Tibial nerve (tissue), 4 donors: ENCODE results near the gene THY1. TPM values are rescaled to one million over a fixed set of nuclear protein-coding genes. Genes with fewer than 3 reads are reported as not detected.
A peak's percentile ranks its signal among the peaks of the same experiment; 100 is the strongest.

Experiments
- DNase-seq, 2 donors: peaks; one replicate each; pipeline ENCODE4 v3.0.0-alpha.2; 2019; ENCODE audit warnings: low spot score in 2 of 2
- H3K27ac ChIP-seq, 4 donors: fragments of 200-600 bp; sonication (generic) in 3 of 4; one replicate each; pipeline ENCODE4 v1.5.1; 2017 to 2019; ENCODE audit warnings: mild to moderate bottlenecking in 1 of 4
- H3K27me3 ChIP-seq, 2 donors: fragments of 200-600 bp; sonication (generic) in 1 of 2; one replicate each; pipeline versions ENCODE4 v1.5.1 to v1.6.0; 2017 to 2019
- H3K36me3 ChIP-seq, 3 donors: fragments of 200-600 bp; sonication (generic); one replicate each; pipeline ENCODE4 v1.5.1; 2018 to 2019
- H3K4me1 ChIP-seq, 4 donors: fragments of 200-600 bp; sonication (generic) in 3 of 4; one replicate each; pipeline ENCODE4 v1.5.1; 2017 to 2019
- H3K4me3 ChIP-seq, 4 donors: fragments of 200-600 bp; sonication (generic) in 3 of 4; one replicate each; pipeline ENCODE4 v1.5.1; 2017 to 2019; ENCODE audit warnings: mild to moderate bottlenecking in 1 of 4, moderate library complexity in 1 of 4
- H3K9me3 ChIP-seq, 4 donors: fragments of 200-600 bp; sonication (generic) in 3 of 4; one replicate each; pipeline ENCODE4 v1.5.1; 2017 to 2019
- CTCF ChIP-seq, 5 experiments: fragments of 200-600 bp in 3 of 5; fragments of 450-650 bp in 2 of 5; sonication (generic) in 3 of 5; IDR thresholded peaks; one replicate each; pipeline ENCODE4 v1.5.1; 2016 to 2019; ENCODE audit warnings: antibody characterized with exemption in 5 of 5, mild to moderate bottlenecking in 3 of 5, moderate library complexity in 2 of 5
- EP300 ChIP-seq, 2 donors: sonication (generic); formaldehyde crosslinking; IDR thresholded peaks; one replicate each; pipeline ENCODE4 v1.6.1; 2017; ENCODE audit warnings: antibody characterized with exemption in 2 of 2, mild to moderate bottlenecking in 1 of 2
- POLR2A ChIP-seq, 2 donors: fragments of 450-650 bp; IDR thresholded peaks; one replicate each; pipeline ENCODE4 v1.6.1; 2017; ENCODE audit warnings: antibody characterized with exemption in 2 of 2, mild to moderate bottlenecking in 2 of 2, moderate library complexity in 2 of 2
- WGBS, 2 donors: methylation state at CpG; one replicate each; pipeline ENCODE4 v1.1.5; 2018; 5-methylcytosine and 5-hydroxymethylcytosine counted together
- total RNA-seq, 4 donors: library from RNA; depleted of rRNA; stranded (reverse); fragments of >200 nt; gene quantifications; one replicate each; pipeline ENCODE4 v1.1.0, GENCODE V29; 2016

Gene THY1
- total RNA-seq, 4 donors from 2014 or later, result 0.63 to 12.9 (median 11.1) TPM; not detected in 1

DNA sequence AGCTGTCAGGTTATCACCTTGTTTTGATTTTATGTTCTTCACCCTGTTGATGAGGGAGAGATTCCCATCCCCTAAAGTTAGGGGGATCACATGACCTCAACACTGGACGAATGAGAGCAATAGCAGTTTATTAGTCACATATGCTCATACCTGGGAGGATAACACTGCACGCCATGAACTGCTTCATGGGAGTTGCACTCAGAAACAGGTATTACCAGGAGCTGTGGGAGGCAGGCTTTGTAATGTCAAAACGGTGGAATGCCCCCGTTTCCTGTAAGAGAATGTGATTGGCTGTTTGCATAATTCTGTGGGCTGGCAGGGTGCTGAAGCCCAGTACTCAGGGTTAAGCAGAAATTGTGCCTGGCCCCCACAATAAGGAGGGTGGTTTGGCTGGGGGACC is 3.2 kb upstream of the THY1 start:
- peaks cover 0 to 2% (median 0%) of the 10 kb centered on the region in 4 donors for H3K9me3 ChIP-seq

GRCh38 chr11:119424775-119425174 is 1.8 kb upstream of the THY1 start:
- DNase-seq, result no peak
- H3K27me3 ChIP-seq, result peaks cover 2 to 45% of the 10 kb centered on the region in 2 donors
- H3K9me3 ChIP-seq, result peaks cover 0 to 2% (median 0%) of the 10 kb centered on the region in 4 donors
- no peak overlapping the region for H3K27ac ChIP-seq
- H3K36me3 ChIP-seq, result no peaks in the 10 kb centered on the region
- TF ChIP-seq EP300 (IDR thresholded peaks at IDR 0.05) (no peak), CTCF (IDR thresholded peaks at IDR 0.05) (no peak), POLR2A (IDR thresholded peaks at IDR 0.05) (no peak)
- WGBS, 2 donors, result 92 to 93% methylated on average over 2 of the region's 2 CpGs
- no peak overlapping the region for H3K4me3 ChIP-seq
- H3K4me1 ChIP-seq, result peaks cover 0 to 29% (median 11%) of the 10 kb centered on the region in 4 donors

More for the DNA sequence above, 3.2 kb upstream of the THY1 start:
- H3K27me3 ChIP-seq, result peaks cover 2 to 32% of the 10 kb centered on the region in 2 donors
- DNase-seq, result no peak
- 67 to 79% methylated on average over 4 of the region's 4 CpGs for WGBS, 2 donors
- no peak overlapping the region for H3K27ac ChIP-seq
- H3K4me1 ChIP-seq, result peaks cover 0 to 27% (median 11%) of the 10 kb centered on the region in 4 donors
- H3K4me3 ChIP-seq, result no peak overlapping the region
- no peaks in the 10 kb centered on the region for H3K36me3 ChIP-seq
- TF ChIP-seq EP300 (IDR thresholded peaks at IDR 0.05), result no peak
- TF ChIP-seq CTCF (IDR thresholded peaks at IDR 0.05), result no peak
- TF ChIP-seq POLR2A (IDR thresholded peaks at IDR 0.05), result no peak

DNA sequence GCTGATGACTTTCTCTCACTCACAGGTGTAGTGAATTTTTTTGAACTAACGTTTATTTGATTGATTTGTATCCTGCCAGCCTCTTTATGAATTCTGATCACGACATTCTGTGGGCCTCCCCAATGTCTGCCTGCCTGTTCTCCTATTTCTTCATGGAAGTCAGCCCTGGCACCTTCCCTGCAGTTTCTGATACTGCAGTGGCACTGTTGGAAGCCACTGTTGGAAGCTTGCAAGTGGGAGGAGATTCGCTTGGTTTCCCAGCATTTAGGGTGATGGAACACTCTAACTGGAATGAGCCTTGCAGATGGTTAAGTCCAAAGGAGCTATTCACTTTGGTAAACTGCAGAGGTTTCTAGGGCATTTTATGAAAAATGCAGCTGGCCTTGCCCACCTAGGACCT is 1.3 kb upstream of the THY1 start:
- 81 to 89% methylated on average over 3 of the region's 3 CpGs for WGBS, 2 donors
- peaks cover 0 to 29% (median 11%) of the 10 kb centered on the region in 4 donors for H3K4me1 ChIP-seq
- H3K27ac ChIP-seq, result no peak overlapping the region
- peaks cover 2 to 47% of the 10 kb centered on the region in 2 donors for H3K27me3 ChIP-seq
- TF ChIP-seq EP300 (IDR thresholded peaks at IDR 0.05), result no peak
- no peak for TF ChIP-seq CTCF (IDR thresholded peaks at IDR 0.05)
- TF ChIP-seq POLR2A (IDR thresholded peaks at IDR 0.05), result no peak
- no peaks in the 10 kb centered on the region for H3K36me3 ChIP-seq
- no peak overlapping the region for H3K4me3 ChIP-seq
- no peak for DNase-seq
- no peaks in the 10 kb centered on the region for H3K9me3 ChIP-seq

- WGBS, 2 donors, result 56 to 64% methylated on average over 14 of the region's 14 CpGs
- no peak overlapping the region for H3K27ac ChIP-seq
These were observed 710 bp upstream of the THY1 start for GRCh38 chr11:119423509-119424254.

More at GRCh38 chr11:119423509-119424254, 710 bp upstream of the THY1 start:
- Histone ChIP-seq H3K4me1 (peaks cover 0 to 29% (median 11%) of the 10 kb centered on the region in 4 donors), H3K4me3 (peak overlapping the region in 1 of 4 donors; percentile 47), H3K27me3 (peaks cover 2 to 47% of the 10 kb centered on the region in 2 donors), H3K9me3 (no peaks in the 10 kb centered on the region), H3K36me3 (no peaks in the 10 kb centered on the region)
- no peak for DNase-seq
- TF ChIP-seq POLR2A (IDR thresholded peaks at IDR 0.05) (no peak), EP300 (IDR thresholded peaks at IDR 0.05) (no peak), CTCF (IDR thresholded peaks at IDR 0.05) (no peak)
